ENCODE measurements around the gene CLEC16A. TPM values are rescaled to one million over a fixed set of nuclear protein-coding genes. Genes with fewer than 3 reads are reported as not detected.
"Not testable (repeated sequence)": the region's sequence is repeated elsewhere in the genome, so short reads cannot be mapped to it uniquely, and the experiment has no call there.

CLEC16A gene
- total RNA-seq, 1 experiment from 2014 or later, result 10.8 TPM

- DNase-seq (ENCODE audit: extremely low read depth, low read depth), result no peak
Measured at GRCh38 chr16:11093572-11094074, 149.3 kb downstream of the CLEC16A start.

- DNase-seq (ENCODE audit: extremely low read depth, low read depth), result no peak
Measured at GRCh38 chr16:11094075-11094856, 149.9 kb downstream of the CLEC16A start.

- no peak for DNase-seq (ENCODE audit: extremely low read depth, low read depth)
Measured at GRCh38 chr16:11094857-11095565, 150.6 kb downstream of the CLEC16A start.

- DNase-seq (ENCODE audit: extremely low read depth, low read depth), result no peak
Measured at GRCh38 chr16:11095935-11096334, 151.6 kb downstream of the CLEC16A start.

GRCh38 chr16:11097094-11097786 lies 152.9 kb downstream of the CLEC16A start:
- no peak for DNase-seq (ENCODE audit: extremely low read depth, low read depth)

- no peak for DNase-seq (ENCODE audit: extremely low read depth, low read depth)
Measured at GRCh38 chr16:11097787-11098167, 153.4 kb downstream of the CLEC16A start.

GRCh38 chr16:11098601-11099390 lies 154.4 kb downstream of the CLEC16A start:
- no peak for DNase-seq (ENCODE audit: extremely low read depth, low read depth)

- no peak for DNase-seq (ENCODE audit: extremely low read depth, low read depth)
Measured at GRCh38 chr16:11099672-11100205, 155.4 kb downstream of the CLEC16A start.

GRCh38 chr16:11100239-11100750 lies 155.9 kb downstream of the CLEC16A start:
- DNase-seq (ENCODE audit: extremely low read depth, low read depth), result no peak

- DNase-seq (ENCODE audit: extremely low read depth, low read depth), result no peak
Measured at GRCh38 chr16:11101283-11101682, 156.9 kb downstream of the CLEC16A start.

- no peak for DNase-seq (ENCODE audit: extremely low read depth, low read depth)
Measured at GRCh38 chr16:11101695-11102522, 157.5 kb downstream of the CLEC16A start.

- no peak for DNase-seq (ENCODE audit: extremely low read depth, low read depth)
Measured at GRCh38 chr16:11102523-11102898, 158.1 kb downstream of the CLEC16A start.

- not testable (repeated sequence) for DNase-seq (ENCODE audit: extremely low read depth, low read depth)
Measured at GRCh38 chr16:11103301-11103700, 158.9 kb downstream of the CLEC16A start.

GRCh38 chr16:11104168-11105037 lies 160.0 kb downstream of the CLEC16A start:
- no peak for DNase-seq (ENCODE audit: extremely low read depth, low read depth)

GRCh38 chr16:11105038-11105903 lies 160.9 kb downstream of the CLEC16A start:
- DNase-seq (ENCODE audit: extremely low read depth, low read depth), result no peak

GRCh38 chr16:11106726-11107125 lies 162.4 kb downstream of the CLEC16A start:
- DNase-seq (ENCODE audit: extremely low read depth, low read depth), result no peak

- DNase-seq (ENCODE audit: extremely low read depth, low read depth), result no peak
Measured at GRCh38 chr16:11107780-11108465, 163.6 kb downstream of the CLEC16A start.

All from NCI-H460 (cell line).